H9 (cell line): Measurements from ENCODE around the gene ORAI3. TPM values are rescaled to one million over a fixed set of nuclear protein-coding genes. Genes with fewer than 3 reads are reported as not detected.

ENCODE experiments used
- DNase-seq: peaks from one replicate; pipeline ENCODE4 v3.0.0-alpha.2; 2017
- H2AFZ ChIP-seq: one replicate; pipeline ENCODE4 v1.6.1; 2013; ENCODE audit warnings: mild to moderate bottlenecking, low read length, control low read depth, moderate library complexity
- H2AK5ac ChIP-seq: 2 replicates; pipeline ENCODE4 v1.6.1; 2013; ENCODE audit warnings: low read length, control low read depth, mixed read lengths; ENCODE audit not compliant: insufficient read length
- H2BK120ac ChIP-seq: one replicate; pipeline ENCODE4 v1.6.1; 2013; ENCODE audit warnings: low read depth, mild to moderate bottlenecking, low read length, control low read depth, inconsistent platforms; ENCODE audit not compliant: poor library complexity, severe bottlenecking
- H2BK12ac ChIP-seq: 2 replicates; pipeline ENCODE4 v1.6.1; 2013; ENCODE audit warnings: low read length, control low read depth, mixed read lengths, low read depth; ENCODE audit not compliant: insufficient read length
- H2BK15ac ChIP-seq: 2 replicates; pipeline ENCODE4 v1.6.1; 2013; ENCODE audit warnings: low read depth, low read length, control low read depth
- H2BK20ac ChIP-seq: one replicate; pipeline ENCODE4 v1.6.1; 2013; ENCODE audit warnings: low read depth, mild to moderate bottlenecking, low read length, control low read depth, inconsistent platforms; ENCODE audit not compliant: poor library complexity, severe bottlenecking
- H2BK5ac ChIP-seq: 2 replicates; pipeline ENCODE4 v1.6.1; 2013; ENCODE audit warnings: low read length, control low read depth, mixed read lengths; ENCODE audit not compliant: insufficient read length
- H3K14ac ChIP-seq: 2 replicates; pipeline ENCODE4 v1.6.1; 2013; ENCODE audit warnings: low read length, control low read depth; ENCODE audit not compliant: insufficient read depth
- H3K18ac ChIP-seq: 2 replicates; pipeline ENCODE4 v1.6.1; 2013; ENCODE audit warnings: low read depth, mild to moderate bottlenecking, mixed read lengths, low read length, control low read depth; ENCODE audit not compliant: insufficient read length
- H3K23ac ChIP-seq: 2 replicates; pipeline ENCODE4 v1.6.1; 2013; ENCODE audit warnings: low read length, control low read depth, mixed read lengths, low read depth; ENCODE audit not compliant: insufficient read length
- H3K23me2 ChIP-seq: 2 replicates; pipeline ENCODE4 v1.6.1; 2013; ENCODE audit warnings: low read depth, mild to moderate bottlenecking, mixed read lengths, low read length, control low read depth; ENCODE audit not compliant: insufficient read length, poor library complexity, severe bottlenecking
- H3K27ac ChIP-seq: 2 replicates; pipeline ENCODE4 v1.5.1; 2013; ENCODE audit warnings: low read length, control low read depth, mixed read lengths, low read depth; ENCODE audit not compliant: insufficient read length
- H3K27me3 ChIP-seq: 2 replicates; pipeline ENCODE4 v1.6.1; 2013; ENCODE audit warnings: low read length, control low read depth, inconsistent platforms; ENCODE audit not compliant: insufficient read depth
- H3K4ac ChIP-seq: 2 replicates; pipeline ENCODE4 v1.6.1; 2013; ENCODE audit warnings: low read depth, mild to moderate bottlenecking, control low read depth, inconsistent platforms, low read length, moderate library complexity
- H3K4me1 ChIP-seq: 2 replicates; pipeline ENCODE4 v1.6.1; 2013; ENCODE audit warnings: low read length, control low read depth, inconsistent platforms; ENCODE audit not compliant: insufficient read depth
- H3K4me2 ChIP-seq: 2 replicates; pipeline ENCODE4 v1.6.1; 2013; ENCODE audit warnings: low read length, control low read depth, mixed read lengths; ENCODE audit not compliant: insufficient read length, insufficient read depth
- H3K56ac ChIP-seq: 2 replicates; pipeline ENCODE4 v1.6.1; 2013; ENCODE audit warnings: low read depth, mild to moderate bottlenecking, mixed read lengths, low read length, control low read depth; ENCODE audit not compliant: insufficient read length
- H3K79me1 ChIP-seq: 2 replicates; pipeline ENCODE4 v1.6.1; 2013; ENCODE audit warnings: low read depth, mild to moderate bottlenecking, moderate library complexity, low read length, control low read depth, inconsistent platforms; ENCODE audit not compliant: insufficient read depth, poor library complexity, severe bottlenecking
- H3K79me2 ChIP-seq: 2 replicates; pipeline ENCODE4 v1.6.1; 2013; ENCODE audit warnings: low read length, control low read depth, inconsistent platforms; ENCODE audit not compliant: insufficient read depth
- H3K9ac ChIP-seq: 2 replicates; pipeline ENCODE4 v1.6.1; 2013; ENCODE audit warnings: low read length, control low read depth, mixed read lengths; ENCODE audit not compliant: insufficient read length; ENCODE audit errors: extremely low read depth
- H3K9me3 ChIP-seq: one replicate; pipeline ENCODE4 v1.6.1; 2013; ENCODE audit warnings: low read depth, low read length, inconsistent platforms; ENCODE audit not compliant: control insufficient read depth
- H3T11ph ChIP-seq: one replicate; pipeline ENCODE4 v1.6.1; 2013; ENCODE audit warnings: mild to moderate bottlenecking, low read length, control low read depth, inconsistent platforms
- H4K20me1 ChIP-seq: one replicate; pipeline ENCODE4 v1.6.1; 2013; ENCODE audit not compliant: control insufficient read depth, insufficient read length, insufficient read depth
- H4K5ac ChIP-seq: 2 replicates; pipeline ENCODE4 v1.6.1; 2013; ENCODE audit warnings: low read depth, mild to moderate bottlenecking, mixed read lengths, low read length, control low read depth; ENCODE audit not compliant: insufficient read length
- H4K8ac ChIP-seq: replicated peaks from 2 replicates; pipeline ENCODE4 v1.6.1; 2013; ENCODE audit warnings: low read length, control low read depth, mixed read lengths, low read depth; ENCODE audit not compliant: insufficient read length
- H4K91ac ChIP-seq: 2 replicates; pipeline ENCODE4 v1.6.1; 2013; ENCODE audit warnings: low read depth, mild to moderate bottlenecking, moderate library complexity, mixed read lengths, low read length, control low read depth; ENCODE audit not compliant: insufficient read length
- H3K27ac Mint-ChIP-seq, 3 experiments: 2 replicates in 2 of 3; 3 replicates in 1 of 3; pipeline ENCODE4 v1.8.0; 2020 to 2021; ENCODE audit warnings: mixed read lengths in 3 of 3, mild to moderate bottlenecking in 1 of 3, moderate library complexity in 1 of 3
- H3K27me3 Mint-ChIP-seq: 2 replicates; pipeline ENCODE4 v1.8.0; 2021; ENCODE audit warnings: low read depth, mild to moderate bottlenecking, moderate library complexity, mixed read lengths
- H3K36me3 Mint-ChIP-seq, 3 experiments: 2 replicates in 2 of 3; 3 replicates in 1 of 3; pipeline ENCODE4 v1.8.0; 2020 to 2021; ENCODE audit warnings: low read depth in 3 of 3, mixed read lengths in 3 of 3; ENCODE audit not compliant: insufficient read depth in 1 of 3
- H3K4me1 Mint-ChIP-seq, 2 experiments: 2 replicates each; pipeline ENCODE4 v1.8.0; 2020; ENCODE audit warnings: mixed read lengths in 2 of 2
- H3K4me3 Mint-ChIP-seq, 2 experiments: 2 replicates in 1 of 2; 3 replicates in 1 of 2; pipeline ENCODE4 v1.8.0; 2020 to 2021; ENCODE audit warnings: mild to moderate bottlenecking in 2 of 2, mixed read lengths in 2 of 2, moderate library complexity in 1 of 2
- H3K9me3 Mint-ChIP-seq, 2 experiments: 2 replicates in 1 of 2; 3 replicates in 1 of 2; pipeline ENCODE4 v1.8.0; 2020; ENCODE audit warnings: mild to moderate bottlenecking in 2 of 2, mixed read lengths in 2 of 2, moderate library complexity in 1 of 2
- WGBS: extraction: QIAGEN DNeasy Blood & Tissue Kit; methylation state at CpG from one replicate; pipeline ENCODE4 v1.1.7; 2013; ENCODE audit warnings: missing lambda C conversion rate, low lambda C conversion rate, mixed read lengths; ENCODE audit not compliant: insufficient read length; ENCODE audit errors: extremely low coverage; 5-methylcytosine and 5-hydroxymethylcytosine counted together
- total RNA-seq: library from RNA; stranded (reverse); gene quantifications from 2 replicates; pipeline ENCODE4 v1.2.1, GENCODE V29; 2021
- TF ChIP-seq, protein P1 (sequence below): fragments of 200-600 bp; sonication (generic); conservative IDR thresholded peaks from 3 replicates; pipeline ENCODE4 v1.8.0; 2021; ENCODE audit warnings: antibody characterized with exemption, mild to moderate bottlenecking

The ORAI3 gene
- total RNA-seq, 1 experiment from 2014 or later = 6.9 TPM

- peaks cover 4 to 10% of the 10 kb centered on the region in 2 experiments for H3K4me1 Mint-ChIP-seq
- H4K20me1 ChIP-seq = no peaks in the 10 kb centered on the region
- H3K18ac ChIP-seq = no peak overlapping the region
- WGBS = no CpG with 5 or more reads among the region's 11 CpGs
- H4K91ac ChIP-seq = no peak overlapping the region
- no peaks in the 10 kb centered on the region; the same call in 1 of the 2 replicates for H3K79me2 ChIP-seq
- H3K14ac ChIP-seq = no peak overlapping the region
- no peak overlapping the region for H3K27ac Mint-ChIP-seq
- H3K9me3 Mint-ChIP-seq = no peaks in the 10 kb centered on the region
- no peak overlapping the region for H2BK5ac ChIP-seq
- H2AK5ac ChIP-seq = no peak overlapping the region
- peaks cover 4% of the 10 kb centered on the region for H3K79me1 ChIP-seq
- H4K8ac ChIP-seq = no peak overlapping the region
- H3K23me2 ChIP-seq = no peaks in the 10 kb centered on the region
- H3T11ph ChIP-seq = no peak overlapping the region
- H3K9ac ChIP-seq = no peak overlapping the region
- H3K27me3 ChIP-seq = no peaks in the 10 kb centered on the region
- no peak overlapping the region for H3K27ac ChIP-seq
- no peaks in the 10 kb centered on the region for H3K27me3 Mint-ChIP-seq
- no peak overlapping the region for H3K4me3 Mint-ChIP-seq
- no peak overlapping the region for H3K4me2 ChIP-seq
- H2BK120ac ChIP-seq = no peak overlapping the region
- H3K56ac ChIP-seq = no peak overlapping the region
- no peaks in the 10 kb centered on the region for H3K9me3 ChIP-seq
- no peak overlapping the region for H3K23ac ChIP-seq
- no peak overlapping the region for H2BK15ac ChIP-seq
- peaks cover 51 to 75% (median 70%) of the 10 kb centered on the region in 3 experiments for H3K36me3 Mint-ChIP-seq
- H2BK12ac ChIP-seq = no peak overlapping the region
- no peak overlapping the region for H4K5ac ChIP-seq
- TF ChIP-seq, protein P1, sequence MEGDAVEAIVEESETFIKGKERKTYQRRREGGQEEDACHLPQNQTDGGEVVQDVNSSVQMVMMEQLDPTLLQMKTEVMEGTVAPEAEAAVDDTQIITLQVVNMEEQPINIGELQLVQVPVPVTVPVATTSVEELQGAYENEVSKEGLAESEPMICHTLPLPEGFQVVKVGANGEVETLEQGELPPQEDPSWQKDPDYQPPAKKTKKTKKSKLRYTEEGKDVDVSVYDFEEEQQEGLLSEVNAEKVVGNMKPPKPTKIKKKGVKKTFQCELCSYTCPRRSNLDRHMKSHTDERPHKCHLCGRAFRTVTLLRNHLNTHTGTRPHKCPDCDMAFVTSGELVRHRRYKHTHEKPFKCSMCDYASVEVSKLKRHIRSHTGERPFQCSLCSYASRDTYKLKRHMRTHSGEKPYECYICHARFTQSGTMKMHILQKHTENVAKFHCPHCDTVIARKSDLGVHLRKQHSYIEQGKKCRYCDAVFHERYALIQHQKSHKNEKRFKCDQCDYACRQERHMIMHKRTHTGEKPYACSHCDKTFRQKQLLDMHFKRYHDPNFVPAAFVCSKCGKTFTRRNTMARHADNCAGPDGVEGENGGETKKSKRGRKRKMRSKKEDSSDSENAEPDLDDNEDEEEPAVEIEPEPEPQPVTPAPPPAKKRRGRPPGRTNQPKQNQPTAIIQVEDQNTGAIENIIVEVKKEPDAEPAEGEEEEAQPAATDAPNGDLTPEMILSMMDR = no peak
- no peaks in the 10 kb centered on the region for H3K4me1 ChIP-seq
- no peak overlapping the region for H2BK20ac ChIP-seq
- no peak overlapping the region for H2AFZ ChIP-seq
- H3K4ac ChIP-seq = no peak overlapping the region
- DNase-seq = no peak
Observed at GRCh38 chr16:30961384-30961783, 12.5 kb downstream of the ORAI3 start.
